T1000 (cell line): ENCODE measurements around the gene EPSTI1.

ENCODE experiments used
- DNase-seq: peaks from one replicate; lab custom pipeline; 2025; ENCODE audit warnings: mixed read lengths; lab: John Stamatoyannopoulos, UW

Gene EPSTI1

DNA sequence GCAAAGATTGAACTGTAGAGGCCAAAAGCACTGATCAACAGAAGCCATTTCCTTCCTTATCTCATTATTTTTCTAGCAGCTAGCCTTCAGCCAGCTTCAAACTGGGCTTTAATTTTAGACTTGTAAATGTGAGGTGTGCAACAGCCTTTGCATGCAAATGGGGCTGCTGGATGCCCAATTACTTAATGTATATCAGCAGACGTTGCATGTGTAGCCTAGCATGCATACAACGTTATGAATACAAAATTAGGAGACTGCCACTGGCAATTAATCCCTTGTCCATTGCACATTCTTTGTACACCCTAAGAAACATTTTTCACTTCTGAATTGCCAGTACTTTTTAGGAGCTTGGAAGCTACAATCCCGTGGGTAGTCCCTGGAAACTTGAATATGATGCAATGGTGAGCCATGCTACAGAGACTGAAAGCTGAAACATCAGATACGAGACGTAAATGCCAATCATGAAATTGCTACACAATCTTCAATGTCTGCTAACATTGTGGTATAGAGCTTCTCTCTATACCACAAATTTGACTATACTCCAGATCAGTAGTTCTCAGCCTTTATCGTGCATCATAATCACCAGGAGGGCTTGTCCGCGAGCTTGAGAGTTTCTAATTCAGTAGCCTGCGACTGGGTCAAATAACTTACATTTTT, 20.2 kb downstream of the EPSTI1 start:
- DNase-seq, result no peak

DNA sequence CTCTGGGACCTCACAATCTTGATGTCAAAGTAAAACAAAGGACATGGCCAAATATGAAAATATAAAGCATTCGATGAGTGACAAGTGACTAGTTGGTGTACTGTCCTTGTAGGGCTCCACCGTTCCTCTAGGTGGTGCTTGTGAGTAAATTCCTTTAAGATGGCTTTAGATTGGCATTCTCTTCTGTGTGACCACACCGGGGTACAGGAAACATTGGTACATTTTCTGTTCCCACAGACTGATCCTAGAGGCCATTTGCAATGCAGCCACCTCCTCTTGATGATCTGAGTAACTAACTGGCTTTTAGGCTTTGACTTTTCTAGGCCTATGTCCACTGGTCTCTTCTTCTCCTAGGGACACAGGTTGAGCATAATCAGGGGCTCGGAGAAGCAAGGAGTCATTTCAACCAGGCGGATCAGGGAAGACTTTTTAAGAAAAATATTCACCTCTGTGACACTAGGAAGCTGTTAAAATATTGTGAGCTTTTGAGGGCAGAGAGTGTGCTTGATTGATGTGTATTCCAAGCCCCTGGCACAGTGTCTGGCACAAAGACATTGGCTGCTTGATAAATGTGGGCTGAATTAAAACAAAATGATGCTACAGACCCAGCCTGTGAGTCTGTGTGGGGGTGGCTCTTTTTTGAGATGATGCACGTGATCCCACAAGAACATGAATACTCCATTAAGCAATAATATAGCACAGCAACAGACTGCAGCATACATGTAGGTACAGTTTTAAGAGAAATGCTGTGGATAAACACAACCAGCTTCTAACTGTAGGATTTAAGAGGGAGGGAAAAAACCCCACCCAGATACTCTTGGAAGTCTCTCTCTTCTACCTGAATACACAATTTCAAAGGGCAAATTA, 21.0 kb downstream of the EPSTI1 start:
- no peak for DNase-seq

DNA sequence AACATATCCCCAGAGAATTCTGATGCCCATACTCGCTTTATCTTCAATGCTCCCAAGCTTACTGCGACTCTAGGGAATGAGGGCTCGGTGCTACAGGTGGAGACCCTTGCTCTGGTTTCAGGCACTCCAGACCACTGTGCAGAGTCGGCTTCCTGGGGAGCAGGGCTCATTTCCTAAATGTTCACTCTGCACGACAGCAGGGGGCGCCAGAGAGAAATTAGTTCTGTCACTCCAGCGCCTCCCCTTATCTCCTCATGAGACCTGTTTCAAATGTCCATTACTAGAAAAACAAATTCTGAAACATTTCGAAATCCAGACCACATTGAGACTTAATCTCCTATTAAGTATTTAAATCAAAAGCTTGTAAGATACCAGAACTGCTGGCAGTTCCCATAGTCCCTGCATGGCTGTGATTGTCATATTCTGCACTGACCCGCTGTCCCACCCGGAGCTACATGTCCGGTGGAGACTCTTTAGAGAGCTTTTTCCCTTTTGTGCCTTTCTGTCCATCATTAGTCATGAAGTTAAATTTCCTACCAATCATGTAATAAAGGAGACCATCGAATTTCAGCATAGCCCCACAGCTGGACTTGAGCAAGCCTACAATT, 22.4 kb downstream of the EPSTI1 start:
- DNase-seq, result no peak

DNA sequence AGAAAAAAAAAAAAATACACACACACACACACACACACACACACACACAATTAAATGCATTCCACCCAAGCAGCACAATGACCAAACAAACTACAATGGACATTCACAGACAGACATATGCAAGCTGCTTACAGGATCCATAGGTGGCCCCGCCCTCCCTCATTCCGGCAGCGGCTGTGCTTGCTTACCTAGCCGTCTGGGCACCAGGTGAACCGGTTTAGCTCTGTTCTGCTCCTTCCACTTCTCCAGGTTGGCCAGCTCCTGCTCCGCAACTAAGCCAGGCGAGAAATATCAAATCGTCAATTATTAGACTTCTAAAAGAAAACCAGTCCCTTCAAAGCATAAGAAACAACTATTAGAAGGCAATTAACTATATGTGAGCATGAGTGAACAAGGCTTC, 23.1 kb downstream of the EPSTI1 start:
- DNase-seq, result no peak

DNA sequence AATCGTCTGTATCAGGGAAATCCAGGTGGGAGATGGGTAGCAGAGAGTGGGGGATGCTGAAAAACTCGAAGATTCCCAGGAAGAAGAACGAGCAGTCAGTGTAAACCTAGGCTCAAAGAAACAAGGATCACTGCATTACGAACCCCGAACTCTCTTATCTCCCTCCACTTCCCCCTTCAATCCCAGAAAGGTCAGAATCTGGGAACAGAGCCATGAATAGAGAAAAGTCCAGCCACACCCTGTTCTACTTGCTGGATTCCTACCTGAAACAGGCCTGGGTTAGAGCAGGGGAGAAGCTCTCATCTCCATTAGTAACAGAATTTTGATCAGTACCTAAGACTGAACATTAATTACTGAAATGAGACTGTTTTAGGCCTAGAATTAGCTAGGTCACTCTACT, 24.4 kb downstream of the EPSTI1 start:
- DNase-seq, result no peak

DNA sequence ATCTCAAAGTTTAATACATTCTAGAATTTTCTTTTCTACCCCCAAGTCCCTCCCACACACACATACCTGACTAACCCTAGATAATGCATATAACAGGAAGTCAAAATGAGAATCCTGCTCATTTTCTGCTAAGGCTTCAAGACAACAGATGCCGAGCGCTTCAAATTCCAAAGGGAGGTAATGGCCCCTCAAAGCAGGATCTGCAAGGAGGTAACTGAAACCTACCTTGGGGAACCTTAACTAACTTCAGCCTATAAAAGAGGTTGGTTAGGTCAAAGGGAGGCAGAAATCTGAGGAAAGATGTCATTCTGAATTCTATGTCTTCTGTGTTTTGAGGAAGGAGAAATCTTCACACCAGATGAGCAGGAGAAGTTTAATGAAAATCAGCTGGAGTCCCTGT, 26.8 kb downstream of the EPSTI1 start:
- DNase-seq, result no peak

DNA sequence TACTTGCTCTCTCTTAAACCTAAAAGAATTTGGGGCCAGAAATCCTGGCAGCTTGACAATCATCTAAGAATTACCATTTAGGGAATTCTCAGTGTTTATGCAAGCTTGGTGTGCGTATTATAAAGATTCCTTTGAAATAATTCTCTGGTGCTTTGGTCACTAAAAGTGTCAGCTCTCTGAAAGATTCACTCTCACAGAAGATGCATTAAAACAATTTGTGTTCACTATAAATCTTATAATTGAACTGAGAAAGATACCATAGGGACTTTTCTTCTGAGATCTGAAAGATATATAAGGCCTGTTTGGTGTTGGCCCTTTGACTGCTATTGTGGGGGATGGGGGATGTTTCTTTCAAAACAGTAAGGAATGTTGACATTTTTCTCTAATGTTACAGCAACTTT, 27.3 kb downstream of the EPSTI1 start:
- no peak for DNase-seq

DNA sequence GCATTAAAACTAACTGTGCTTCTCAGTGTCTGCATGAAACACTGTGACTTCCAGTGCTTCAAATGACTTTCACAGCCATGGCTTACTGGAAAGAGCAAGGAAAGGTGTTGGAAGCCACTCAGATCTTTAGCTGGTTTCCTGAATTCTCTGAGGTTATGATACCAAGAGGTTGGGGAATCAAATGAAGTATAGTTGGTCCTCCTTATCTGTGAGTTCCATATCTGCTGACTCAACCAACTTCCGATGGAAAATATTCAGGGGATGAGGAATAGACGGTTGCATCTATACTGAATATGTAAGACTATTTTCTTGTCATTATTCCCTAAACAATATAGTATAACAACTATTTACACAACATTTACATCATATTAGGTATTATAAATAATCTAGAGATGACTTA, 32.4 kb downstream of the EPSTI1 start:
- no peak for DNase-seq

DNA sequence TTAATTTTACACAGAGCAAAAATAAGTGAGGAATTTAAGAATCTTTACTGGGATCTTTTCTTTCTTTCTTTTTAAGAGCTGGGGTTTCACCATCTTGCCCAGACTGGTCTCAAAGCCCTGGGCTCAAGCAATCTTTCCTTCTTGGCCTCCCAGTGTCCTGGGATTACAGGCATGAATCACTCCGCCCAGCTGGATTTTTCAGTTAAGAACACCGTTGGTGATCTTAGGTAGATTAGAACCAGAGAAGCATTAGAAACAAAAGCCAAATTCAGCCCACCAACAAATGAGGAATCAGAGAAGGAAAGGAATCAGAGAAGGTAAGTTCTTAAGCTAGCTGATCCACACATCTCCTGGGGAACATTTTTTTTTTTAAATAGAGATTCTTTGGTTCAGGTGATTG, 34.2 kb downstream of the EPSTI1 start:
- no peak for DNase-seq

DNA sequence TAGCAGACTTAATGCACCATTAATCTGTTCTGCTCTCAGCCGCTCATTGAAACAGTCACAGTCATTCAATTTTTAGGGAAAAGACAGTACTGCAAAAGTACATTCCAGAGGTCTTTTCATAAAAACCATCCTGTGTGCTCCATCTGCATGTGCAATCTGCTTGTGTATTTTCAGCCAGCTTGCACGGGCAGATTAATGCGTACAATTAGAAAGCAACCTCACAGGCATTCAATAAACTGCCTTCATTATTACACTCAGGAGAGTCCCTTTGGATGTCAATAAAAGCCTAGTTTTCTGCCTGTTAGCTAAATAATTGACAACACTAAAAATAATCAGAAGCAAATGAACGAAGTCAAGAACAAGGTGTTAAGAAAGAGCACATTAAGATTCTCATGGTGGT, 41.9 kb downstream of the EPSTI1 start:
- no peak for DNase-seq

DNA sequence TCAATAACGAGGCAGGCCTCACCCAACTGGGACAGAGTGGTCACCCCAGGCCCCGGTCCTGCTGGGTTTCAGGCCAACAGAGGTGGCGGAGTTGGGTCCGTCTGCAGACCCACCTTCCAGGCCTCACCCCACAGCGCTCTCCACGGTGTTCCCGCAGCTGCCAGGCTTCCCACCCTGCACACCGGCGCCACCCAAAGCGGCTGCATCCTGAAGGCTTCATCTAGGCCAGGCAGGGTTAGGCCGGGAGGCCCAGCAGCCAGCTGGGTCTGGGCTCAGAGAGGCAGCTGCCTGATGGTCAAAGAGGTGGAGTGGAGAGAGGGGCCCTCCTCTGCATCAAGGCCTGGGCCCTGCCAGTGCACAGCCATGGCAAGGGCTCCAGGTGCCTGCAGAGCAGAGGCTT, 44.1 kb downstream of the EPSTI1 start:
- no peak for DNase-seq

DNA sequence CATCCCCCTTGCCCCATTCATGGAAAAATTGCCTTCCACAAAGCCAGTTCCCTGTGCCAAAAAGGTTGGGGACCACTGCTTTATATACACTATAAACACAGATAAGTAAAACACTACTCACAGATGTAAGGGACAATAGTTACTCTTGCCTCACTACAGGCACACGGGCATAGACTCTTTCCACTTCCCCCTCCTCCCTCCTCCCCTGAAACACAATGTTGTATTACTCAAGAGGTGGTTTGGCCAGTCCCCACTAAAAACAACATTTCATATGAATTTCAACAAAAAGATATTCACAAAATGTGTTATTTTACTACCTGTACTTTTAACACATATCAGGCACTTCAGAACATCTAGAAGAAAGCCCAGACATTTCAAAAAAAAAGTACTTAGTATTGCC, 45.1 kb downstream of the EPSTI1 start:
- DNase-seq, result no peak

DNA sequence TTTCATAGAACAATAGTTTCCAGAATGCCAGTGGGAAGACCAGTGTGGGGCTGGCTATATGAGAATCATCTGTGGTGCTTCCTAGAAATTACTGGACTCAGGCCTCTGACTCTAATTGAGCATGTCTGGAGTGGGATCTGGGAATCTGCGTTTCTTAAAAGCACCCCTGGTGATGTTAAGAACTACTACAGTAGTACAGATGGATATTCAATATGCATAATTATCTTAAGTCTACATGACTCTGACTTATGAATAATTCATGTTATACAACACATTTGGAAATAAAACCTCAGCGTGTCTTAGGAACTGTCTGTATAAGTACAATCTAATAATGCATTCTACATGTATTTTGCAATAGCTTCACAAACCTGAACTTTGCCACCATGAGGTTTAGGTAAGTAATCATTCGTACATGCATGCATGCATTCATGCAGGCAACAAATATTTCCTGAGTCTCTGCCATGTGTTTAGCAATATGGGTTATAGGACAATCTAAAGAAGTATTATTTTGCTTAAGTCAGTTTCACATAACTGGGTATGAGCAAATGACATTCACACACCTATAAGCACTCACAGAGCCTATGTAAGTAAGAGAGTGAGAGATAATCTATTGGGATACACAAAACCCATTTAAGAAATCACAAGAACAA, 62.0 kb downstream of the EPSTI1 start:
- no peak for DNase-seq

DNA sequence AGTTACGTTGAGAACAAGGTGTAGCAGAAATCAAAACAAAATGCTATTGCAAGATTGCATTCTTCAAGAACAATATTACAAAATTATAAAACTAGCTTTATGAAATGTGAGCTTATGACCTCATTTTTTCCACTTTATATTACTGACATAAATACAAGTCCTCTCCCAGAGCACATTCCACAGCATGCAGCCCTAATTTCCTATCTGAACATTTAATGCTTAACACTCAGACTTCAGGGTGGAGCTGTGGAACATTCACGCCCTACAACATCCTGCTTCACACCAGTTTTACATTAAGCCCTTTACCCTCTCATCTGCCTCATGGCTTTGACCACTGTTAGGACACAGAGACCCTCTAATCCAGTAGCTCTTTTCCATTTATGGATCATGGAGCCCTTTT, 65.5 kb downstream of the EPSTI1 start:
- DNase-seq, result no peak

DNA sequence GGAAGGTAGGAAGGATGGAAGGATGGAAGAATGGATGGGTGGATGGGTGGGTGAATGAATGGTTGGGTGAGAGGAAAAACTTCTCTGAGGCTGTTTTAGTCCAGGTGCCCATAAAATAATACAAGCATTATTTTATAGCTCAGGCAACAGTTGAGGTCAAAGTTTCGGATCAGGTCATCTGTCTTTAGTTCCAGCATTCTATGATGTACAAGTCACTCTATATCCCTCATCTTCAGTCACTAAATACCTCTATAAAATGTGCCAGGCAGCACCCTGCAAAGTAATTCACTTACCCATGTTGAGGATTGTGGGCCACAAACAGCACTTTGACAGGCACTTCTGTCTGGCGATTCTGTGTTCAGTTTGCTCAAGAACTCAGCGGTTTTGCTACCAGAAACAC, 66.0 kb downstream of the EPSTI1 start:
- no peak for DNase-seq

DNA sequence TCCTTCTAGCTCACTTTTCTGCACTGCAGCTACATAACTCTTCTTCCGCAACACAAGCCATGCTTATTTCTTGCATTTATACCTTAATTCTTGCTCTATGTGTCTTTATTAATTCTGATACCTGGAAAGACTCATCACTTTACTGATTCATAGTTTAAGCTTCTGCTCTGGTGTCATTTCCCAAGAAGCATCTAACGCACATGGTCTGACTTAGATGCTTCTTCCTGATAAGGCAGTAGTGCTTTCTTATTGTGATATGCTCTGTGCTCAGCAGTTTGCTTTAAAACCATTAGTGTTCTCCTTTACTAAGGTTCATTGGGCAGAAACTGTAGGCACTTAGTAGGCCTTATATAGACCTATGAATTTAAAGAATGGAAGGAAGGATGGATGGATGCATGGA, 66.4 kb downstream of the EPSTI1 start:
- DNase-seq, result no peak

DNA sequence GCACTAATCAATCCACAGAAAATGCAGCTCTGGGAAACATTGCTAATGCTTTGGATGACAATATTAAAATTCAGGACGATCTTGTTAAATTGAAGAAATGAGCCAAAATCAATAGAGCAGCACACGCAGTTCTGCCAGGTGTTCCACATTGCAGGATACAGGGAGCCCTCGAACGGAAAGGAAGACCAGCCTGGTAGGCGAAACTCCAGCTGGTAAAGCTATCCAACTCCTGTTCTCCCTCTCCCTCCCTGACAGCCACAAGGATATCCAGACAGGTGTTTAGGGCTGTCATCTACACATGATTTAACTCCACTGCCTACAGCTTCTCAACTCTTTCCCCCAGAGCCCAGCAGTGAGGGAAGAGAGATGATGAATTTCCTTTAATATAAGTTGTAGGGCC, 67.7 kb downstream of the EPSTI1 start:
- DNase-seq, result no peak

DNA sequence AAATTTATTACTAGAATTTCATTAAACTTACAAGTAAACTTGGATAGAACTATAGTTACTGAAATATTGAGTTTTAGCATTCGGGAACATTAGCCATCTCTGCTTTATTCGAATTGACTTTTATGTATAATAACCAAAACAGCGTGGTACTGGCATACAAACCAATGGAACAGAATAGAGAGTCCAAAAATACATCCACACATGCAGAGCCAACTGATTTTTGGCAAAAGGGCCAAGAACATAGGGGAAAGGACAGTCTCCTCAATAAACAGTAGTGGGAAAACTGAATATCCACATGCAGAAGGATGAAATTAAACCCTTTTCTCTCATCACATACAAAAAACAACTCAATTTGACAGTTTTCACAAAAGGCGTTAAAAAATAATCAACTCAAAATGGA, 84.3 kb downstream of the EPSTI1 start:
- no peak for DNase-seq

DNA sequence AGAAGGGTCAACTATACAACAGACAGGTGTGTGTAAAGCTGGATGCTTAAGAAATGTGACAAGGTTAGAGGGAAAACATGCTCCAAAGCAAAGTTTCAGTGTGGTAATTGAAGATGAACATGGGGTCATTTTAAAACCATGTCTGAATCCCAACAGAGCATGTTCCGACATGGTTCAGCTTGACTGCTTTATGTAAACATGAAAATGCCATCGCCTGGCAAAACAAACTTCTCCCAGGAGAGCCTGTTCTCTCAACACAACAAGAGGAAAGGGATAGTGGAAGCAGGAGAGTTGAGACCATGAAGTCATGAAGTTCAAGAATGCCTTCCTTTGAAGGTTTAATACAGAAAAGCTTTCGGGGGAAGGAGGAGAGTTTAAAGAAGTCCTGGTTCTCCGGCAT, 85.8 kb downstream of the EPSTI1 start:
- DNase-seq, result no peak

DNA sequence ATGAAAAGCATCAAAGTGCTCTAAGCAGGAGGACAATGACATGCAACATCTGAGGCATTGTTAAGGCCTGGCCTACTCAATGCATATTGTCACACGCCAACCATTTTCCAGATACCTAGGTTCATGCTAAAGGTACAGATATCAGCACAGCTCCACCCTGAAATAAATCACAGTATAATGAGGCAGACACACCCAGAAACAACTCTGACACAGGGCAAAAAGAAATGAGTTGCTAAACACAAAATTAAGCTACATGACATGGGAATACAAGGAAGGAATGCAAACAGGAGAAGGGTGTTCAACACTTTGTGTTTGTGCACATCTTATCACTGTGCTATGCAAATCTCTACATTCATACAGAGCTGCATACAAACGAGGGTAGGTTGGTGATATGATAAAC, 86.5 kb downstream of the EPSTI1 start:
- DNase-seq, result no peak

DNA sequence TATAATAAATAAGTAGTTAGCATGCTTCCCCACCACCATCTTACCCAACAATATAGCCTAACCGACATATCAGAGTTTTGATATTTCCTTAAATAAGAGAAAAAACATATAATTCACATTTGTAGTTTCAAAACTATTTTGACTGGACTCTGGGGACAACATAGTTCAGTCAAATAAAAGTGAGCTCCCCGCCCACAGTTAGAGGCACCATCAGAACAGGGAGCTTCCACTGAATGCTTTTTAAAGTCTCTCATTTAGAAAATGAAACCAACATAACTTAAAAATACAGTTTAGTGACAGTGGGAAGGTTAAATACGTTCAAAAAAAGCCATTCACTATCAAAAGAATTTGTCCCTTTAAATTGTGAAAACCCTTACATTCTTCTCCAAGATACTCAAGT, 92.8 kb downstream of the EPSTI1 start:
- DNase-seq, result no peak

DNA sequence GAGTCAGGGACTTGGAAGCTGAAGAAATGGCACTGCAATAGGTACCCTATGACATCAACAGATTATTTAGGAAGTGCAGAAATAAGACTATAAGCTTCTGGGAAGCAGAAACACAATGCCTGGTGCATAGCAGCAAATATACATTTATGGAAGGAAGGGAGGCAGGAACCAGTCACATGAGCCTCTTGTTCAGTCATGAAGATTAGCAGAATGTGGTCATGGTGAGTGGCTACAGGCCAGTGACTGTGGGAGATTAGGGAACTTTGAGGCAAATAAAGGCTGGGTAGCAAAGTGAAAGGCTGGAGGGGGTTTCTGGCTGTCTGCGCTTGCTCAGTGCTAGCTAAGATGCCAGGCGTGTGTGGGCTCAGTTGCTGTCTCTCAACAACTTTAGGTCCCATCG, 96.3 kb downstream of the EPSTI1 start:
- DNase-seq, result no peak

DNA sequence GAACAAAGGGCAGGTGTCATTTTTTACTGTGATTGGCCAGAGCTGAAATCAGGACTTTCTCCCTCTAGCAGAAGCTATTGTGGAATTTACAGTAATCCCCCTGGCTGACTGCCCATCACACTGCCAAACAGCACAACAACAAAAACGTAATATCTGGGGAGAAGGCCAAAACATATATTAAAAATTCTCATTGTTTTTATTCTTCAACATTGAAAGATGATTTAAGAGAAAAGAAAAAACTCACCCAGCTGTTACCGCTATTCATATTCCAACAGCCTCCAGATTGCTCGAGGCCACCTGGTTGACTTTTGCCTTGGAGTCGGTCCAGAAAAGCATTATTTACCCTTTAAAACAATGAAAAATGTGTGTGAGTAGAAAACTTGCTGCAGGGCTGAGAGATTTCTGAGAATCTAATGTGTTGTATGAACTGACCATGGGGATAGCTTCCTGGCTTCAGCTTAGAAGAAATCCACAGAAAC, 97.2 kb downstream of the EPSTI1 start:
- DNase-seq, result no peak
